Mesendoderm (in vitro differentiated cells): ENCODE results near the gene PSME3.
"Not testable (repeated sequence)": the region's sequence is repeated elsewhere in the genome, so short reads cannot be mapped to it uniquely, and the experiment has no call there.

Source experiments
- DNase-seq: peaks from one replicate; pipeline ENCODE4 v3.0.0; 2013
- H2AK5ac ChIP-seq: 2 replicates; pipeline ENCODE4 v1.6.1; 2013; ENCODE audit warnings: low read length, inconsistent platforms
- H2BK120ac ChIP-seq: 2 replicates; pipeline ENCODE4 v1.6.1; 2013; ENCODE audit warnings: low read depth, mild to moderate bottlenecking, low read length, moderate library complexity, mixed read lengths
- H2BK15ac ChIP-seq: replicated peaks from 2 replicates; pipeline ENCODE4 v1.6.1; 2013; ENCODE audit warnings: low read depth, mild to moderate bottlenecking, moderate library complexity
- H2BK5ac ChIP-seq: 2 replicates; pipeline ENCODE4 v1.6.1; 2013; ENCODE audit warnings: low read length, inconsistent platforms
- H3K18ac ChIP-seq: 2 replicates; pipeline ENCODE4 v1.6.1; 2013; ENCODE audit warnings: mild to moderate bottlenecking, low read length, mixed read lengths
- H3K23ac ChIP-seq: one replicate; pipeline ENCODE4 v1.6.1; 2013; ENCODE audit warnings: low read length
- H3K27ac ChIP-seq: 2 replicates; pipeline ENCODE4 v1.5.1; 2013; ENCODE audit warnings: low read depth, mild to moderate bottlenecking, inconsistent platforms, low read length, moderate library complexity
- H3K27me3 ChIP-seq: 2 replicates; pipeline ENCODE4 v1.6.1; 2013; ENCODE audit warnings: low read length, control low read depth, mild to moderate bottlenecking, inconsistent platforms; ENCODE audit not compliant: insufficient read depth, poor library complexity
- H3K36me3 ChIP-seq: 2 replicates; pipeline ENCODE4 v1.6.1; 2013; ENCODE audit warnings: low read length, inconsistent platforms; ENCODE audit not compliant: control insufficient read depth, insufficient read depth
- H3K4ac ChIP-seq: one replicate; pipeline ENCODE4 v1.6.1; 2013; ENCODE audit warnings: low read depth, mild to moderate bottlenecking, low read length, moderate library complexity
- H3K4me1 ChIP-seq: 2 replicates; pipeline ENCODE4 v1.6.1; 2013; ENCODE audit warnings: low read depth, low read length, inconsistent platforms; ENCODE audit not compliant: control insufficient read depth
- H3K4me2 ChIP-seq: 2 replicates; pipeline ENCODE4 v1.6.1; 2013; ENCODE audit warnings: low read length
- H3K4me3 ChIP-seq: 2 replicates; pipeline ENCODE4 v1.5.1; 2013; ENCODE audit warnings: mild to moderate bottlenecking, low read length
- H3K56ac ChIP-seq: one replicate; pipeline ENCODE4 v1.6.1; 2013; ENCODE audit warnings: low read length
- H3K79me1 ChIP-seq: 2 replicates; pipeline ENCODE4 v1.6.1; 2013; ENCODE audit warnings: low read length, inconsistent platforms
- H3K79me2 ChIP-seq: 2 replicates; pipeline ENCODE4 v1.6.1; 2013; ENCODE audit warnings: mild to moderate bottlenecking, low read length; ENCODE audit not compliant: control insufficient read depth, insufficient read depth
- H3K9ac ChIP-seq: 2 replicates; pipeline ENCODE4 v1.6.1; 2013; ENCODE audit warnings: low read length, inconsistent platforms
- H4K5ac ChIP-seq: one replicate; pipeline ENCODE4 v1.6.1; 2013; ENCODE audit warnings: low read length
- H4K8ac ChIP-seq: one replicate; pipeline ENCODE4 v1.6.1; 2013; ENCODE audit warnings: low read depth, mild to moderate bottlenecking, control low read depth, low read length, moderate library complexity
- WGBS: extraction: QIAGEN DNeasy Blood & Tissue Kit; methylation state at CpG from one replicate; pipeline ENCODE4 v1.1.7; 2013; ENCODE audit warnings: low lambda C conversion rate, missing lambda C conversion rate; ENCODE audit not compliant: insufficient coverage; ENCODE audit errors: extremely low coverage; 5-methylcytosine and 5-hydroxymethylcytosine counted together

The PSME3 gene

DNA sequence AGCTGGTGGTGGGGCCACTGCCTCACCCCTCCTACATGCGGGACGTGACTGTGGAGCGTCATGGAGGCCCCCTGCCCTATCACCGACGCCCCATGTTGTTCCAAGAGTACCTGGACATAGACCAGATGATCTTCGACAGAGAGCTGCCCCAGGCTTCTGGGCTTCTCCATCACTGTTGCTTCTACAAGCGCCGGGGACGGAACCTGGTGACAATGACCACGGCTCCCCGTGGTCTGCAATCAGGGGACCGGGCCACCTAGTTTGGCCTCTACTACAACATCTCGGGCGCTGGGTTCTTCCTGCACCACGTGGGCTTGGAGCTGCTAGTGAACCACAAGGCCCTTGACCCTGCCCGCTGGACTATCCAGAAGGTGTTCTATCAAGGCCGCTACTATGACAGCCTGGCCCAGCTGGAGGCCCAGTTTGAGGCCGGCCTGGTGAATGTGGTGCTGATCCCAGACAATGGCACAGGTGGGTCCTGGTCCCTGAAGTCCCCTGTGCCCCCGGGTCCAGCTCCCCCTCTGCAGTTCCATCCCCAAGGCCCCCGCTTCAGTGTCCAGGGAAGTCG, 34.6 kb downstream of the PSME3 start:
- H3K79me2 ChIP-seq, H3K36me3 ChIP-seq, H2AK5ac ChIP-seq, H2BK5ac ChIP-seq, H3K56ac ChIP-seq, H3K23ac ChIP-seq, DNase-seq, H4K5ac ChIP-seq, H4K8ac ChIP-seq, H3K4ac ChIP-seq, H3K27ac ChIP-seq, H3K4me2 ChIP-seq, H3K4me1 ChIP-seq, H2BK120ac ChIP-seq, H3K18ac ChIP-seq, H2BK15ac ChIP-seq, H3K27me3 ChIP-seq, H3K79me1 ChIP-seq, H3K4me3 ChIP-seq, H3K9ac ChIP-seq: not testable (repeated sequence)
- no CpG with 5 or more reads among the region's 21 CpGs for WGBS

DNA sequence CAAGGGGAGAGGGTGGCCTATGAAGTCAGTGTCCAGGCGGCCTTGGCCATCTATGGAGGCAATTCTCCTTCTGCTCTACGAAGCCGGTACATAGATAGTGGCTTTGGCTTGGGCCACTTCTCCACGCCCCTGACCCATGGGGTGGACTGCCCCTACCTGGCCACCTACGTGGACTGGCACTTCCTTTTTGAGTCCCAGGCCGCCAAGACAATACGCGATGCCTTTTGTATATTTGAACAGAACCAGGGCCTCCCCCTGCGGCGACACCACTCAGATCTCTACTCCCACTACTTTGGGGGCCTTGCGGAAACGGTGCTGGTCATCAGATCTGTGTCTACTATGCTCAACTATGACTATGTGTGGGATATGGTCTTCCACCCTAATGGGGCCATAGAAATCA, 35.1 kb downstream of the PSME3 start:
- Histone ChIP-seq H3K27ac (no peak overlapping the region), H2BK120ac (no peak overlapping the region), H3K9ac (no peak overlapping the region), H3K18ac (no peak overlapping the region), H4K8ac (no peak overlapping the region), H4K5ac (no peak overlapping the region), H2BK15ac (no peak overlapping the region), H3K27me3 (no peaks in the 10 kb centered on the region), H3K4me2 (no peak overlapping the region), H3K79me2 (no peaks in the 10 kb centered on the region), H3K4me3 (no peak overlapping the region), H3K36me3 (no peaks in the 10 kb centered on the region), H3K56ac (no peak overlapping the region), H3K4me1 (no peaks in the 10 kb centered on the region), H3K23ac (no peak overlapping the region), H3K79me1 (no peaks in the 10 kb centered on the region), H3K4ac (no peak overlapping the region), H2BK5ac (no peak overlapping the region), H2AK5ac (no peak overlapping the region)
- whole genome bisulfite sequencing: no CpG with 5 or more reads among the region's 12 CpGs
- DNase-seq: no peak

DNA sequence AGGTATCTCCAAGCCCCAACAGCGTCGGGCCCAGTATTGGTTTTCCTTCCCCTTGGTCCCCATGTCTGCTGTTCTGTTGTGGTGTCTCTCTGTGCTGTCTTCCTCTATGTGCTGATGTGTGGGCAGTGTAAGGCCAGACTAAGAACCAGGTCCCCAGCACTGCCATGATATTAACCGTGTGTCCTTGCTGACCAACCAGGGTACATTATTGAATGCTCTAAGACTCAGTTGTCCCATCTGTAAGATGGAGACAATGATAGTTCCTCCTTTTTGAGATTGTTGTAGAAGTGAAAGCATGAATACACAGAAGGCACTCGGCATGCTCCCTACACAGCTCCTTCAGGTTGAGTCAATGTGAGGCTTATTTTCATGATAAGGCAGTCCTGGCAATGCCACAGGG, 38.5 kb downstream of the PSME3 start:
- Histone ChIP-seq H2BK120ac (no peak overlapping the region), H3K4ac (no peak overlapping the region), H4K5ac (no peak overlapping the region), H3K18ac (no peak overlapping the region), H3K4me1 (no peaks in the 10 kb centered on the region), H3K56ac (no peak overlapping the region), H3K23ac (no peak overlapping the region), H3K27ac (no peak overlapping the region), H3K79me1 (no peaks in the 10 kb centered on the region), H3K36me3 (no peaks in the 10 kb centered on the region), H3K27me3 (no peaks in the 10 kb centered on the region), H2BK15ac (no peak overlapping the region), H3K9ac (no peak overlapping the region), H4K8ac (no peak overlapping the region), H3K4me2 (no peak overlapping the region), H2AK5ac (no peak overlapping the region), H3K4me3 (no peak overlapping the region), H2BK5ac (no peak overlapping the region), H3K79me2 (no peaks in the 10 kb centered on the region)
- no peak for DNase-seq
- WGBS: no CpG with 5 or more reads among the region's 4 CpGs

DNA sequence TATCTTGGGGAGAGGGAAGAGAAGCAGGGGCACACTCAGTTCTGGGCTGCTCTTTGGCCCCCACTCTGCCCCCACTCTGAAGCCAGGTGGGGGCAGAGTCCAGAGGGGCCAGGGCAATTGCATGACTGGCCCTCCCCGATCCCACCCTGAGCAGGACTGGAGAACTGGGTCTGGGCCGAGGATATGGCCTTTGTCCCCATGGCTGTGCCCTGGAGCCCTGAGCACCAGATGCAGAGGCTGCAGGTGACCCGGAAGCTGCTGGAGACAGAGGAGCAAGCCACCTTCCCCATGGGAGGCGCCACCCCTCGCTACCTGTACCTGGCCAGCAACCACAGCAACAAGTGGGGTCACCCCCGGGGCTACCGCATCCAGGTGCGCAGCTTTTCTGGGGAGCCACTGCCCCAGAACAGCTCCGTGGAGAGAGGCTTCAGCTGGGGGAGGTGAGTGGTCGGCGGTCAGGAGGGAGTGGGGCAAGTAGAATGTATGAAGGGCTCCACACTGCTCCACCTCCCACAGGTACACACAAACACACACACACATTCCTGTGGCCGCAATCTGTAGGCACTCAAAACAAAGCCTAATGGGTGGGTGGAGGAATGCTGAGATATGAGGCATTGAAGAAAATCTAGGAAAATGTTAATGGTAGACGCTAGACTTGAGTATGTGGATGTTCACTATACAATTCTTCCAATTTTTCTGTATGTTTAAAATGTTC, 39.2 kb downstream of the PSME3 start:
- no peaks in the 10 kb centered on the region for H3K27me3 ChIP-seq

DNA sequence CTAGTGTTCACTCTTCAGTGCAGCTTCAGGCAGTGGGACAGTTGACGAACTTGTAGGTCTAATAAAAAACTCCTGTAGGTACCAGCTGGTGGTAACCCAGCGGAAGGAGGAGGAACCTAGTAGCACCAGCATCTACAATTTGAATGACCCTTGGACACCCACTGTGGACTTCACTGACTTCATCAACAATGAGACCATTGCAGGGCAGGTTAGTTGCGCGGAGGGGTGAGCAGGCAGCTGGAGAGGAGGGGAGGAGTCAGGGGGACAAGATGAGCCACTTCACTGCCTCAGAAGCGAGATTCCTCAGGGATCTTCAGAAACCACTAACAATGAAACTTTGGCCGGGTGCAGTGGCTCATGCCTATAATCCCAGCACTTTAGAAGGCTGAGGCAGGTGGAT, 40.1 kb downstream of the PSME3 start:
- no peak for DNase-seq

More for the DNA sequence above, 39.2 kb downstream of the PSME3 start:
- Histone ChIP-seq H2BK15ac (no peak overlapping the region), H3K4me1 (no peaks in the 10 kb centered on the region), H2AK5ac (no peak overlapping the region), H3K23ac (no peak overlapping the region), H3K56ac (no peak overlapping the region), H2BK120ac (no peak overlapping the region), H3K79me2 (no peaks in the 10 kb centered on the region), H3K27ac (no peak overlapping the region), H4K8ac (no peak overlapping the region), H3K4me3 (no peak overlapping the region), H3K4ac (no peak overlapping the region), H4K5ac (no peak overlapping the region), H3K18ac (no peak overlapping the region), H3K79me1 (no peaks in the 10 kb centered on the region), H3K9ac (no peak overlapping the region), H3K36me3 (no peaks in the 10 kb centered on the region), H2BK5ac (no peak overlapping the region), H3K4me2 (no peak overlapping the region)
- no peak for DNase-seq
- WGBS: no CpG with 5 or more reads among the region's 13 CpGs

More for the DNA sequence above, 40.1 kb downstream of the PSME3 start:
- Histone ChIP-seq H3K4me1 (no peaks in the 10 kb centered on the region), H4K8ac (no peak overlapping the region), H3K56ac (no peak overlapping the region), H3K27me3 (no peaks in the 10 kb centered on the region), H3K9ac (no peak overlapping the region), H3K23ac (no peak overlapping the region), H3K4me3 (no peak overlapping the region), H3K36me3 (no peaks in the 10 kb centered on the region), H2AK5ac (no peak overlapping the region), H2BK120ac (no peak overlapping the region), H2BK5ac (no peak overlapping the region), H3K4ac (no peak overlapping the region), H3K79me2 (no peaks in the 10 kb centered on the region), H3K27ac (no peak overlapping the region), H3K4me2 (no peak overlapping the region), H3K18ac (no peak overlapping the region), H2BK15ac (no peak overlapping the region), H4K5ac (no peak overlapping the region), H3K79me1 (no peaks in the 10 kb centered on the region)
- no CpG with 5 or more reads among the region's 6 CpGs for WGBS
